ENCODE data around the gene TAS2R46. TPM values are rescaled to one million over a fixed set of nuclear protein-coding genes. Genes with fewer than 3 reads are reported as not detected.
"Not testable (repeated sequence)": the region's sequence is repeated elsewhere in the genome, so short reads cannot be mapped to it uniquely, and the experiment has no call there.

The TAS2R46 gene
- total RNA-seq, 4 donors from 2014 or later: 2.5 to 5.1 (median 4.5) TPM

DNA sequence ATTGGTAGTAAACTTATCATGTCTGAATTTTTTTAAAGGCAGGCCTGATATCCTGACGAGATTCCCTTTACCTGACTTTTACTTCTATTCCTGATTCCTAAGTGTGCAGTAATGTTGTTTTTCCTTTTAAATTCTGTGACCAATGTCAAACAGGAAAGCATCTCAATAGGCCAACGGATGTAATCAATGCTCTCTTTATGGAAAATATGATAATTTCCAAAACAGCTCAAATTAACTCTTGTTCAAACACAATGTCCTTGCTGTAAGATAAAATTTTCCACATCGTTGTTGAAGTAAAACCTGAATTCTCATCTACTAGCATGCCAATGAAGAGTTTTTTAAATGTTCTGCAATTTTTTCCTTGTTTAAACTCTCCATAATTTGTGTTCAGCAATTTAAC, 22.9 kb downstream of the TAS2R46 start:
- TF ChIP-seq, protein P1, sequence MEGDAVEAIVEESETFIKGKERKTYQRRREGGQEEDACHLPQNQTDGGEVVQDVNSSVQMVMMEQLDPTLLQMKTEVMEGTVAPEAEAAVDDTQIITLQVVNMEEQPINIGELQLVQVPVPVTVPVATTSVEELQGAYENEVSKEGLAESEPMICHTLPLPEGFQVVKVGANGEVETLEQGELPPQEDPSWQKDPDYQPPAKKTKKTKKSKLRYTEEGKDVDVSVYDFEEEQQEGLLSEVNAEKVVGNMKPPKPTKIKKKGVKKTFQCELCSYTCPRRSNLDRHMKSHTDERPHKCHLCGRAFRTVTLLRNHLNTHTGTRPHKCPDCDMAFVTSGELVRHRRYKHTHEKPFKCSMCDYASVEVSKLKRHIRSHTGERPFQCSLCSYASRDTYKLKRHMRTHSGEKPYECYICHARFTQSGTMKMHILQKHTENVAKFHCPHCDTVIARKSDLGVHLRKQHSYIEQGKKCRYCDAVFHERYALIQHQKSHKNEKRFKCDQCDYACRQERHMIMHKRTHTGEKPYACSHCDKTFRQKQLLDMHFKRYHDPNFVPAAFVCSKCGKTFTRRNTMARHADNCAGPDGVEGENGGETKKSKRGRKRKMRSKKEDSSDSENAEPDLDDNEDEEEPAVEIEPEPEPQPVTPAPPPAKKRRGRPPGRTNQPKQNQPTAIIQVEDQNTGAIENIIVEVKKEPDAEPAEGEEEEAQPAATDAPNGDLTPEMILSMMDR (IDR thresholded peaks at IDR 0.05): no peak
- no peak for TF ChIP-seq POLR2A (IDR thresholded peaks at IDR 0.05)
- DNase-seq: no peak
- intact Hi-C loops (cut with DNase I): no loop called here
- Histone ChIP-seq H3K9me3 (no peaks in the 10 kb centered on the region), H3K27ac (no peak overlapping the region), H3K27me3 (no peaks in the 10 kb centered on the region), H3K36me3 (no peaks in the 10 kb centered on the region), H3K4me1 (no peaks in the 10 kb centered on the region), H3K4me3 (replicated peaks in 1 of 3) (no peak overlapping the region)
- 66 to 67% methylated on average over 3 of the region's 3 CpGs for WGBS, 2 donors

DNA sequence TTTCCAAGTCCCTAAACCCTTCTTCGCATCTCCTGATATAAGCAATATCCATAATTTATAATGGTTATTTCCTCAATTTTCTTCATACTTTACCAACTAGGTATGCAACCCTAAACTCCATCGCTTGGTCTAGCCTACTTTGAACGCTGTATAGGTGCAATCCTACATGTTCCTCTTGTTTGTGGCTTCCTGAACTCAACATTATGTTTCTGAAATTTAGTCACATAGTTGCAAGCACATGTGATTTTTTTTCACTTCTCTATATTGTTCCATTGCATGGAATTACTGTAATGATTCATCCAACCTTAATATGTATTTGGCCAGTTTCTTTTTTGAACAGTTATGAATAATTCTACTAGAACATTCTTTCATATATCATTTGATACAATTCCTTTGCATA, 28.1 kb downstream of the TAS2R46 start:
- H3K4me1 ChIP-seq; H3K27ac ChIP-seq; H3K4me3 ChIP-seq (replicated peaks in 1 of 3); H3K36me3 ChIP-seq; DNase-seq; intact Hi-C loops (cut with DNase I); H3K27me3 ChIP-seq; H3K9me3 ChIP-seq: not testable (repeated sequence)
- WGBS, 2 donors: 97 to 100% methylated on average over 1 of the region's 3 CpGs

DNA sequence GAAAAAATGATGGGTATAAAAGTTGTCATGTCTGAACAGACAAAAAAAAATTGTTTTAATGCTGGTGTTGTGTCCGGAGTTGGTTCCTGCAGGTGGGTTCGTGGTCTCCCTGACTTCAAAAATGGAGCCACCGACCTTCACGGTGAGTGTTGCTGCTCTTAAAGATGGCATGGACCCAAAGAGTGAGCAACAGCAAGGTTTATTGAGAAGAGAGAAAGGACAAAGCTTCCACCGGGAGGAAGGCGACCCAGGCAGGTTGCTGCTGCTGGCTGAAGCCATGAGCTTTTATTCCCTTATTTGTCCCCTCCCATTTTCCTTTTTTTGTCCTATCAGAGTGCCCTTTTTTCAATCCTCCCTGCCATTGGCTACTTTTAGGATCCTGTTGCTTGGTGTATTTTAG, 30.8 kb downstream of the TAS2R46 start, which contains the start of gene TAS2R31:
TSS of gene TAS2R31 (minus strand) at position 101 of the 400 bp plus-strand sequence. CDS start at position 29, 72 bp downstream.
- no peak within 1 kb of the TSS for H3K27ac ChIP-seq
- H3K36me3 ChIP-seq: no peaks in the 10 kb centered on the region
- no peak within 1 kb of the TSS for H3K4me3 ChIP-seq (replicated peaks in 1 of 3)
- no peaks in the 10 kb centered on the region for H3K4me1 ChIP-seq
- intact Hi-C loops (cut with DNase I): no loop called here
- DNase-seq: no peak
- no peaks in the 10 kb centered on the region for H3K9me3 ChIP-seq
- 93 to 94% methylated on average over 6 of the region's 6 CpGs for WGBS, 2 donors
- no peaks in the 10 kb centered on the region for H3K27me3 ChIP-seq
- TF ChIP-seq POLR2A (IDR thresholded peaks at IDR 0.05): no peak
- TF ChIP-seq, protein P1 (IDR thresholded peaks at IDR 0.05): no peak

DNA sequence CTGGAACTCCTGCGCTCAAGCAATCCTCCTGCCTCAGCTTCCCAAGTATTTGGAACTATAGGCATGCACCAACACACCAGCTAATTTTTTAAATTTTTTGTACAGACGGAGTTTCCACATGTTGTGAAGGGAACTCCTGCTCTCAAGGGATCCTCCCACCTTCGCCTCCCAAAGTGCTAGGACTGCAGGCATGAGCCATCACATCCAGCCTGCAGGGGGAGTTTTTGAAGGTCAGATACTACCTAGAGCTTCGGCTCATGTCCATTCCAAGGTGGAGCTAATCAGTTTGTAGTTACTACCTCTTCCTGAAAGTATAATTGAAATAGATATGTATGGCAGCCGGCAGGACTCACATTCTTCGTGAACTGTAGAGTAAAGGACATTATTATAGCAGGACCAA, 36.0 kb downstream of the TAS2R46 start:
- H3K9me3 ChIP-seq: no peaks in the 10 kb centered on the region
- no peaks in the 10 kb centered on the region for H3K27me3 ChIP-seq
- WGBS, 2 donors: 91 to 94% methylated on average over 6 of the region's 6 CpGs
- H3K27ac ChIP-seq: no peak overlapping the region
- intact Hi-C loops (cut with DNase I): no loop called here
- no peaks in the 10 kb centered on the region for H3K4me1 ChIP-seq
- TF ChIP-seq, protein P1 (IDR thresholded peaks at IDR 0.05): no peak
- no peak for TF ChIP-seq POLR2A (IDR thresholded peaks at IDR 0.05)
- H3K36me3 ChIP-seq: no peaks in the 10 kb centered on the region
- no peak overlapping the region for H3K4me3 ChIP-seq (replicated peaks in 1 of 3)
- no peak for DNase-seq

DNA sequence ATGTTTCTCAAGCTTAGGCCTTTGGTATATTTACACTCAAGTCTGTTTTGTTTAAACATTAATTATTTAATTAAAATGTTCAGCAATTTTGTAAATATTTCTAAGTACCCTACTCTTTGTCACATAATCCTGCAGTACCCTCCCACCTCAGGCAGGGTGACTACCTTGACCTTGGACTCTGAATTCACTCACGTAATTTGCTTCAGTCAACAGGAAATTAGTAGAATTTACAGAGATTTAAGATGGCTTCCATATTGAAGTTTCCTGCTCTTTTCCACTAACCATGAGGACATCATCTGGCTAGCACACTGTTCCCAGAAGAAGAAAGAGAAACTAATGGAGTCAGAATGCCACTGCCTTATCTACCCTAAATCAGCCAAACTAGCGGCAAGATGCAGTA, 38.7 kb downstream of the TAS2R46 start:
- no peaks in the 10 kb centered on the region for H3K4me1 ChIP-seq
- H3K4me3 ChIP-seq (replicated peaks in 1 of 3): no peak overlapping the region
- TF ChIP-seq POLR2A (IDR thresholded peaks at IDR 0.05): no peak
- TF ChIP-seq, protein P1 (IDR thresholded peaks at IDR 0.05): no peak
- H3K27me3 ChIP-seq: no peaks in the 10 kb centered on the region
- H3K27ac ChIP-seq: no peak overlapping the region
- WGBS, 2 donors: 95 to 97% methylated on average over 2 of the region's 2 CpGs
- no peaks in the 10 kb centered on the region for H3K9me3 ChIP-seq
- intact Hi-C loops (cut with DNase I): no loop called here
- DNase-seq: no peak
- H3K36me3 ChIP-seq: no peaks in the 10 kb centered on the region

DNA sequence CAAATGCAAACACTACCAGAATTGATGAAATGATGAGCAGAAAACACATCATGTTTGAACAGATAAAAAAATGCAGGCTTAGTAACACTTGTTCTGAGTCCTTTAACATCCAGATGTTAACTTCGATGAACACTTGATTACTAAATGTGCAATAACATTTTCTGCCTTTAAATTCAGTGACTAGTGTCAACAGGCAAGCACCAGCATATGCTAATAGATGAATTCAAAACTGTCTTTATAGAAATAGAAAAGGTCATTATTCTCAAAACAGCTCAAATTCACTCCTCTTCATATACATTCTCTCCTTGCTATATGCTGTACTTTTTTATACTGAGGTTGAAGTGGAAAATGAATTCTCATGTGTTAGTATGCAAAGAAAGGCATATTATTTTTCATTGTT, 39.6 kb downstream of the TAS2R46 start, which contains the start of gene TAS2R19:
TSS of gene TAS2R19 (minus strand) at position 101 of the 400 bp plus-strand sequence. CDS start at position 52, 49 bp downstream.
- H3K9me3 ChIP-seq: no peaks in the 10 kb centered on the region
- no peak within 1 kb of the TSS for H3K27ac ChIP-seq
- DNase-seq: no peak
- H3K4me1 ChIP-seq: no peaks in the 10 kb centered on the region
- no peak within 1 kb of the TSS for H3K4me3 ChIP-seq (replicated peaks in 1 of 3)
- 89 to 93% methylated on average over 1 of the region's 1 CpG for WGBS, 2 donors
- TF ChIP-seq, protein P1 (IDR thresholded peaks at IDR 0.05): no peak
- no peak for TF ChIP-seq POLR2A (IDR thresholded peaks at IDR 0.05)
- intact Hi-C loops (cut with DNase I): no loop called here
- H3K27me3 ChIP-seq: no peaks in the 10 kb centered on the region
- H3K36me3 ChIP-seq: no peaks in the 10 kb centered on the region
